NCI-H2196 (cell line): ENCODE measurements around the gene NBAS.
"Not testable (repeated sequence)": the region's sequence is repeated elsewhere in the genome, so short reads cannot be mapped to it uniquely, and the experiment has no call there.

Source experiments
- DNase-seq: peaks from one replicate; lab custom pipeline; 2025; ENCODE audit not compliant: unreplicated experiment; lab: John Stamatoyannopoulos, UW

Gene NBAS

GRCh38 chr2:15561574-15562344 is 625 bp upstream of the NBAS start:
- peak; percentile 5 for DNase-seq

- DNase-seq = no peak
Measured at GRCh38 chr2:15560140-15560987, 770 bp downstream of the NBAS start.

- no peak for DNase-seq
Measured at GRCh38 chr2:15559379-15560139, 1.6 kb downstream of the NBAS start.

- DNase-seq = no peak
Measured at GRCh38 chr2:15557887-15558311, 3.2 kb downstream of the NBAS start.

GRCh38 chr2:15556311-15556930 is 4.7 kb downstream of the NBAS start:
- DNase-seq = no peak

- DNase-seq = no peak
Measured at GRCh38 chr2:15555760-15556193, 5.4 kb downstream of the NBAS start.

- DNase-seq = no peak
Measured at GRCh38 chr2:15554525-15555218, 6.5 kb downstream of the NBAS start.

- DNase-seq = no peak
Measured at GRCh38 chr2:15553951-15554350, 7.2 kb downstream of the NBAS start.

- DNase-seq = no peak
Measured at GRCh38 chr2:15553519-15553918, 7.6 kb downstream of the NBAS start.

GRCh38 chr2:15548974-15549373 is 12.2 kb downstream of the NBAS start:
- no peak for DNase-seq

- no peak for DNase-seq
Measured at GRCh38 chr2:15547115-15547876, 13.8 kb downstream of the NBAS start.

- DNase-seq = no peak
Measured at GRCh38 chr2:15546297-15547098, 14.6 kb downstream of the NBAS start.

- no peak for DNase-seq
Measured at GRCh38 chr2:15544227-15544626, 16.9 kb downstream of the NBAS start.

GRCh38 chr2:15543541-15543940 is 17.6 kb downstream of the NBAS start:
- no peak for DNase-seq

- DNase-seq = no peak
Measured at GRCh38 chr2:15543053-15543452, 18.1 kb downstream of the NBAS start.

GRCh38 chr2:15542269-15542668 is 18.9 kb downstream of the NBAS start:
- not testable (repeated sequence) for DNase-seq

- not testable (repeated sequence) for DNase-seq
Measured at GRCh38 chr2:15540523-15540922, 20.6 kb downstream of the NBAS start.

GRCh38 chr2:15539999-15540398 is 21.1 kb downstream of the NBAS start:
- DNase-seq = no peak

GRCh38 chr2:15538792-15539191 is 22.3 kb downstream of the NBAS start:
- DNase-seq = no peak
